ENCODE data around the gene GREM1.

GREM1 gene

GRCh38 chr15:32733281-32733680, 15.5 kb downstream of the GREM1 start:
- no peak for DNase-seq

GRCh38 chr15:32735989-32736700, 18.3 kb downstream of the GREM1 start:
- DNase-seq = no peak

GRCh38 chr15:32736701-32737061, 18.9 kb downstream of the GREM1 start:
- DNase-seq = no peak

- DNase-seq = no peak
Observed at GRCh38 chr15:32737304-32737703, 19.5 kb downstream of the GREM1 start.

- DNase-seq = no peak
Observed at GRCh38 chr15:32738666-32739065, 20.9 kb downstream of the GREM1 start.

GRCh38 chr15:32739522-32740063, 21.8 kb downstream of the GREM1 start:
- no peak for DNase-seq

GRCh38 chr15:32743411-32744140, 25.8 kb downstream of the GREM1 start:
- peak; percentile 43 for DNase-seq

GRCh38 chr15:32746116-32746857, 28.5 kb downstream of the GREM1 start:
- DNase-seq = no peak

GRCh38 chr15:32747921-32748342, 30.1 kb downstream of the GREM1 start:
- no peak for DNase-seq

GRCh38 chr15:32750979-32751378, 33.2 kb downstream of the GREM1 start:
- no peak for DNase-seq

GRCh38 chr15:32757426-32757825, 39.6 kb downstream of the GREM1 start:
- DNase-seq = no peak

- DNase-seq = peak; percentile 14
Observed at GRCh38 chr15:32763295-32763694, 45.5 kb downstream of the GREM1 start.

GRCh38 chr15:32765236-32765635, 47.4 kb downstream of the GREM1 start:
- no peak for DNase-seq

GRCh38 chr15:32766101-32766500, 48.3 kb downstream of the GREM1 start:
- DNase-seq = no peak

- no peak for DNase-seq
Observed at GRCh38 chr15:32767236-32767635, 49.4 kb downstream of the GREM1 start.

- DNase-seq = no peak
Observed at GRCh38 chr15:32774022-32774421, 56.2 kb downstream of the GREM1 start.

- DNase-seq = no peak
Observed at GRCh38 chr15:32775103-32775502, 57.3 kb downstream of the GREM1 start.

- DNase-seq = no peak
Observed at GRCh38 chr15:32778391-32779176, 60.8 kb downstream of the GREM1 start.

GRCh38 chr15:32781781-32782180, 64.0 kb downstream of the GREM1 start:
- DNase-seq = no peak

GRCh38 chr15:32784581-32784980, 66.8 kb downstream of the GREM1 start:
- DNase-seq = no peak

GRCh38 chr15:32786906-32787305, 69.1 kb downstream of the GREM1 start:
- no peak for DNase-seq

- no peak for DNase-seq
Observed at GRCh38 chr15:32787949-32788348, 70.1 kb downstream of the GREM1 start.

Data from suppressor macrophage treated with lipopolysaccharide for 4 hours (primary cell).